Coronary artery (tissue), 2 donors: Measurements from ENCODE around the gene PVR.

Experiments
- DNase-seq: peaks from one replicate; pipeline ENCODE4 v3.0.0-alpha.2; 2017; ENCODE audit warnings: low spot score
- H3K27ac ChIP-seq, 2 donors: fragments of 200-600 bp; sonication (generic); one replicate each; pipeline ENCODE4 v1.5.1; 2016 to 2019
- H3K4me3 ChIP-seq: fragments of 200-600 bp; sonication (generic); 2 replicates; pipeline ENCODE4 v1.5.1; 2016; ENCODE audit warnings: mild to moderate bottlenecking, moderate library complexity
- TF ChIP-seq, protein P1 (sequence below): fragments of 200-600 bp; sonication (generic); IDR thresholded peaks from one replicate; pipeline ENCODE4 v1.5.1; 2019; ENCODE audit warnings: antibody characterized with exemption

Gene PVR

GRCh38 chr19:44643605-44644401, at the start of gene PVR:
PVR (plus strand) TSS chr19:44643910; CDS start chr19:44644097, 187 bp downstream.
- Histone ChIP-seq H3K27ac (peak within 1 kb of the TSS; percentile 87 to 92), H3K4me3 (peak within 1 kb of the TSS; percentile 93)
- peak; percentile 83 for DNase-seq
- TF ChIP-seq, protein P1, sequence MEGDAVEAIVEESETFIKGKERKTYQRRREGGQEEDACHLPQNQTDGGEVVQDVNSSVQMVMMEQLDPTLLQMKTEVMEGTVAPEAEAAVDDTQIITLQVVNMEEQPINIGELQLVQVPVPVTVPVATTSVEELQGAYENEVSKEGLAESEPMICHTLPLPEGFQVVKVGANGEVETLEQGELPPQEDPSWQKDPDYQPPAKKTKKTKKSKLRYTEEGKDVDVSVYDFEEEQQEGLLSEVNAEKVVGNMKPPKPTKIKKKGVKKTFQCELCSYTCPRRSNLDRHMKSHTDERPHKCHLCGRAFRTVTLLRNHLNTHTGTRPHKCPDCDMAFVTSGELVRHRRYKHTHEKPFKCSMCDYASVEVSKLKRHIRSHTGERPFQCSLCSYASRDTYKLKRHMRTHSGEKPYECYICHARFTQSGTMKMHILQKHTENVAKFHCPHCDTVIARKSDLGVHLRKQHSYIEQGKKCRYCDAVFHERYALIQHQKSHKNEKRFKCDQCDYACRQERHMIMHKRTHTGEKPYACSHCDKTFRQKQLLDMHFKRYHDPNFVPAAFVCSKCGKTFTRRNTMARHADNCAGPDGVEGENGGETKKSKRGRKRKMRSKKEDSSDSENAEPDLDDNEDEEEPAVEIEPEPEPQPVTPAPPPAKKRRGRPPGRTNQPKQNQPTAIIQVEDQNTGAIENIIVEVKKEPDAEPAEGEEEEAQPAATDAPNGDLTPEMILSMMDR = no peak

DNA sequence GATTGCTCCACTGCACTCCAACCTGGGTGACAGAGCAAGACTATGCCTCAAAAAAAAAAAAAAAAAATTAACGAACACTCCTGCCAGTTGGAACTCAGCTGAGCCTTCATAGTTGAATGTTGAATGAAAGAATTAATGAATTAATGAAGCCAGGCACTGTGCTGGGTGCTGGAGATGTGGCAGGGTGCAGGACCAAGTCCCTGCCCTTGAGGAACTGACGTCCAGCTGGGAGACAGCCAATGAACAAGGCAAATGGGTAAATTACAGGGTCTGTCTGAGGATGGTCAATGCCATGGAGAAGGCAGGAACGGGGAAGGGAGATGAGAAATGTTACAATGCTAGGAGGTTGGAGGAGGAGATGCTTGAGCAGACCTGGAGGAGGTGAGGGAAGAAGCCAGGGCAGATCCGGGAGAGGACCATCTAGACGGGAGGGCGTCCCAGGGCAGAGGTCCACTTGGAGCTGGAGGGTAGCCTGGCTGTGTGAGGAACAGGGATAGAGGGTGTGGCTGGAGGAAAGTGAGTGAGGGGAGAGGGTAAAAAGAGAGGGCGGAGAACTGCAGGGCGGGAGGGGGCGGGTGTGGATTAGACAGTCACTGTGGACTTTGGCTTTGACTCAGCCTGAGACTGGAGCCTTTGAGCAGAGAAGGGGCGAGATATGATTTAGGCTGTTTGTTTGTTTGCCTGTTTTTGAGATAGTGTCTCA, 47.1 kb upstream of the PVR start:
- TF ChIP-seq, protein P1 = no peak
- Histone ChIP-seq H3K4me3 (no peak overlapping the region), H3K27ac (no peak overlapping the region)
- no peak for DNase-seq

- Histone ChIP-seq H3K27ac (no peak overlapping the region), H3K4me3 (no peak overlapping the region)
- DNase-seq = no peak
- TF ChIP-seq, protein P1 = no peak
These were observed 46.6 kb upstream of the PVR start for GRCh38 chr19:44597131-44597491.

GRCh38 chr19:44598355-44598754, 45.4 kb upstream of the PVR start:
- DNase-seq = no peak
- Histone ChIP-seq H3K4me3 (no peak overlapping the region), H3K27ac (no peak overlapping the region)
- TF ChIP-seq, protein P1 = no peak

GRCh38 chr19:44598880-44599279, 44.8 kb upstream of the PVR start:
- no peak for DNase-seq
- H3K4me3 ChIP-seq = no peak overlapping the region
- TF ChIP-seq, protein P1 = no peak
- H3K27ac ChIP-seq = no peak overlapping the region

DNA sequence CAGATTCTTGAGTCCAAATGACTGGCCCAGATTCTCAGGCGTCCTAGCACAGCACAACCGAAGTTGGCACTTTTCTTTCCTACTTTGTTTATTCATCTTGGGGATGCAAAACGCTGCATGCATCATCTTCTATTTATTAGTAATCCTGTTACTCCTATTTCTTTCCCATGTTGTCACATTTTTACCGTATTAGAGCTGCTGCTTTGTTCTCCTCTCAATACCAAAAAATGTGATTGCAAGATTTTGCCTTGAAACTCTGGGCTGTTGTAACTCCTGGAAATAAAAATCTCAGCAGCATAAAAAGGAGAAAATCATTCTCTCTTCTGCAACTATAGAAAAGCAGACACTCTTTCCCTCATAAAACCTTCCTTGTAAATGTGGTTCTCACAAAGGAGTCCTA, 43.2 kb upstream of the PVR start:
- TF ChIP-seq, protein P1 = no peak
- H3K27ac ChIP-seq = no peak overlapping the region
- DNase-seq = no peak
- no peak overlapping the region for H3K4me3 ChIP-seq

GRCh38 chr19:44602081-44602480, 41.6 kb upstream of the PVR start:
- H3K27ac ChIP-seq = no peak overlapping the region
- no peak overlapping the region for H3K4me3 ChIP-seq
- TF ChIP-seq, protein P1 = no peak
- no peak for DNase-seq
